DOHH2 (cell line): ENCODE data around the gene F2RL3.

Experiments used
- H3F3A ChIP-seq: fragments of 200-600 bp; sonication (generic), shearing (Covaris generic); 2 replicates; pipeline ENCODE4 v1.6.0; 2016; ENCODE audit warnings: antibody characterized with exemption, mild to moderate bottlenecking; ENCODE audit not compliant: control insufficient read depth, insufficient read depth
- H3K27ac ChIP-seq: fragments of 200-600 bp; sonication (generic); 2 replicates; pipeline ENCODE4 v1.5.1; 2014; ENCODE audit warnings: low read depth, mild to moderate bottlenecking, low read length, moderate library complexity
- H3K27me3 ChIP-seq: fragments of 200-600 bp; sonication (generic); 2 replicates; pipeline ENCODE4 v1.6.1; 2014; ENCODE audit warnings: mild to moderate bottlenecking, low read length, mixed read lengths; ENCODE audit not compliant: control insufficient read depth
- H3K36me3 ChIP-seq: fragments of 200-600 bp; sonication (generic); 2 replicates; pipeline ENCODE4 v1.6.1; 2014; ENCODE audit warnings: mild to moderate bottlenecking, low read length, moderate library complexity, mixed read lengths; ENCODE audit not compliant: control insufficient read depth
- H3K4me1 ChIP-seq: fragments of 200-600 bp; sonication (generic); 2 replicates; pipeline ENCODE4 v1.6.1; 2014; ENCODE audit warnings: mild to moderate bottlenecking, low read length, mixed read lengths; ENCODE audit not compliant: control insufficient read depth
- H3K4me2 ChIP-seq: fragments of 200-600 bp; sonication (generic); 2 replicates; pipeline ENCODE4 v1.6.0; 2014; ENCODE audit warnings: mild to moderate bottlenecking, low read length, moderate library complexity
- H3K4me3 ChIP-seq: fragments of 200-600 bp; sonication (generic); 2 replicates; pipeline ENCODE4 v1.5.1; 2014; ENCODE audit warnings: mild to moderate bottlenecking, low read length, mixed read lengths
- H3K79me2 ChIP-seq: fragments of 200-600 bp; sonication (generic); 2 replicates; pipeline ENCODE4 v1.6.1; 2014; ENCODE audit warnings: mild to moderate bottlenecking, low read length, mixed read lengths; ENCODE audit not compliant: control insufficient read depth
- H3K9me2 ChIP-seq: fragments of 200-600 bp; sonication (generic); replicated peaks from 2 replicates; pipeline ENCODE4 v1.6.1; 2014; ENCODE audit warnings: mild to moderate bottlenecking, low read length, mixed read lengths; ENCODE audit not compliant: control insufficient read depth
- H3K9me3 ChIP-seq: fragments of 200-600 bp; sonication (generic); 2 replicates; pipeline ENCODE4 v1.6.1; 2014; ENCODE audit warnings: antibody characterized with exemption, low read length, mixed read lengths; ENCODE audit not compliant: control insufficient read depth, insufficient read depth
- H4K20me1 ChIP-seq: fragments of 200-600 bp; sonication (generic); 2 replicates; pipeline ENCODE4 v1.6.0; 2014; ENCODE audit warnings: low read depth, mild to moderate bottlenecking, antibody characterized with exemption, low read length, moderate library complexity; ENCODE audit not compliant: control insufficient read depth, insufficient read depth
- EZH2phosphoT487 ChIP-seq: fragments of 200-600 bp; sonication (generic); IDR thresholded peaks from 2 replicates; pipeline ENCODE4 v1.6.1; 2017; ENCODE audit warnings: borderline replicate concordance, mild to moderate bottlenecking, antibody characterized with exemption, low read length, moderate library complexity, mixed read lengths
- TF ChIP-seq, protein P1 (sequence below): fragments of 200-600 bp; sonication (generic); IDR thresholded peaks from one replicate; pipeline ENCODE4 v1.5.1; 2014; ENCODE audit warnings: antibody characterized with exemption, mild to moderate bottlenecking, low read depth, low read length; ENCODE audit not compliant: poor library complexity, severe bottlenecking

The F2RL3 gene

DNA sequence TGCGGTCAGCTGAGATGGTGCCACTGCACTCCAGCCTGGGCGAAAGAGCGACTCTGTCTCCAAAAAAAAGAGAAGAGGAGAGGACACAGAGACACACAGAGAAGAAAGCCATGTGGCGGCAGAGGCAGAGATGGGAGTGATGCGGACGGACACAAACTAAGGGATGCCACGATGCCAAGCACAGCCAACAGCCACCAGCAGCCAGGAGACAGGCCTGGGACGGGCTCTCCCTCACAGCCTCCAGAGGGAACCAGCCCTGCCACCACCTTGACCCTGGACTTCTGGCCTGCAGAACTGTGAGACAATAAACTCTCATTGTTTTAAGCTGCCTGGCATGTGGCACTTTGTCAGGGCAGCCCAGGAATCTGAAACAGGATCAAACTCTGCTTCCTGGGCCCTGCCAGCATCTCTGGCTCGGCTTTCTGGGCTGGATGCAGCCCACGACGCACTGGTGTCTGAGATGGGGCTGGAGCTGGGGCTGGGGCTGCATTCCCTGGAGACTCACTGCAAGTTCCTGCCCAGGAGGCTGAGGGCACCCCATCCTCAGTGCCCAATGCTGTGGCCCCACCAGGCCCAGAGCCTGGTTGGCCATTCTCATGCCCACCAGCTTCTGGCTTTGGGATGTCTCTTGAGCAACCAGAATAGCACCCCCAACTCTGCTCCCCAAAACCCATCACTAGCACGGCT is 3.0 kb downstream of the F2RL3 start:
- no peak for TF ChIP-seq EZH2phosphoT487
- TF ChIP-seq, protein P1, sequence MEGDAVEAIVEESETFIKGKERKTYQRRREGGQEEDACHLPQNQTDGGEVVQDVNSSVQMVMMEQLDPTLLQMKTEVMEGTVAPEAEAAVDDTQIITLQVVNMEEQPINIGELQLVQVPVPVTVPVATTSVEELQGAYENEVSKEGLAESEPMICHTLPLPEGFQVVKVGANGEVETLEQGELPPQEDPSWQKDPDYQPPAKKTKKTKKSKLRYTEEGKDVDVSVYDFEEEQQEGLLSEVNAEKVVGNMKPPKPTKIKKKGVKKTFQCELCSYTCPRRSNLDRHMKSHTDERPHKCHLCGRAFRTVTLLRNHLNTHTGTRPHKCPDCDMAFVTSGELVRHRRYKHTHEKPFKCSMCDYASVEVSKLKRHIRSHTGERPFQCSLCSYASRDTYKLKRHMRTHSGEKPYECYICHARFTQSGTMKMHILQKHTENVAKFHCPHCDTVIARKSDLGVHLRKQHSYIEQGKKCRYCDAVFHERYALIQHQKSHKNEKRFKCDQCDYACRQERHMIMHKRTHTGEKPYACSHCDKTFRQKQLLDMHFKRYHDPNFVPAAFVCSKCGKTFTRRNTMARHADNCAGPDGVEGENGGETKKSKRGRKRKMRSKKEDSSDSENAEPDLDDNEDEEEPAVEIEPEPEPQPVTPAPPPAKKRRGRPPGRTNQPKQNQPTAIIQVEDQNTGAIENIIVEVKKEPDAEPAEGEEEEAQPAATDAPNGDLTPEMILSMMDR: no peak
- Histone ChIP-seq H3K9me3 (no peaks in the 10 kb centered on the region), H3K4me2 (peak overlapping the region; percentile 85), H3K4me1 (peaks cover 98% of the 10 kb centered on the region), H3K27me3 (no peaks in the 10 kb centered on the region), H4K20me1 (no peaks in the 10 kb centered on the region), H3K27ac (peak overlapping the region; percentile 97), H3K36me3 (peaks cover 41% of the 10 kb centered on the region), H3K79me2 (peaks cover 39% of the 10 kb centered on the region), H3K4me3 (peak overlapping the region; percentile 94), H3K9me2 (no peaks in the 10 kb centered on the region), H3F3A (peaks cover 42% of the 10 kb centered on the region)

DNA sequence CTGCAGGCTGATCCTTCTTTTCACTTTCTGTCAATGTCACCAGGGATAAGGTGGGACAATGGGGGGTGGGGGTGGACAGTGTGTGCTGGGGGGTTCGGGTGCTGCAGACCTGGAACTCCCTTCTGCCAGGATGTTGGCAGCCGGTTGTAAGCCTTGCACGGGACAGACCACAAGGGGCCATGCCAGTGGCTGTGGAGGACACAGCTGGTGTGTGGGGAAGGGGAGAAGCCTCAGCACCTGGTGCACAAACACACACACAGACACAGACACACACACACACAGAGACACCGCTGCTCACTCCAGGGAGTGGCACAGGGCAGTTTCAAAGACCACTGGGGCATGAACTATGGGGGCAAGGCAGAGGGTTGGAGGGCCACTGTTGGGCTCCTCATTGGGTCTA is 3.6 kb downstream of the F2RL3 start:
- H3K27ac ChIP-seq: peak overlapping the region; percentile 97
- H3K4me1 ChIP-seq: peaks cover 94% of the 10 kb centered on the region

DNA sequence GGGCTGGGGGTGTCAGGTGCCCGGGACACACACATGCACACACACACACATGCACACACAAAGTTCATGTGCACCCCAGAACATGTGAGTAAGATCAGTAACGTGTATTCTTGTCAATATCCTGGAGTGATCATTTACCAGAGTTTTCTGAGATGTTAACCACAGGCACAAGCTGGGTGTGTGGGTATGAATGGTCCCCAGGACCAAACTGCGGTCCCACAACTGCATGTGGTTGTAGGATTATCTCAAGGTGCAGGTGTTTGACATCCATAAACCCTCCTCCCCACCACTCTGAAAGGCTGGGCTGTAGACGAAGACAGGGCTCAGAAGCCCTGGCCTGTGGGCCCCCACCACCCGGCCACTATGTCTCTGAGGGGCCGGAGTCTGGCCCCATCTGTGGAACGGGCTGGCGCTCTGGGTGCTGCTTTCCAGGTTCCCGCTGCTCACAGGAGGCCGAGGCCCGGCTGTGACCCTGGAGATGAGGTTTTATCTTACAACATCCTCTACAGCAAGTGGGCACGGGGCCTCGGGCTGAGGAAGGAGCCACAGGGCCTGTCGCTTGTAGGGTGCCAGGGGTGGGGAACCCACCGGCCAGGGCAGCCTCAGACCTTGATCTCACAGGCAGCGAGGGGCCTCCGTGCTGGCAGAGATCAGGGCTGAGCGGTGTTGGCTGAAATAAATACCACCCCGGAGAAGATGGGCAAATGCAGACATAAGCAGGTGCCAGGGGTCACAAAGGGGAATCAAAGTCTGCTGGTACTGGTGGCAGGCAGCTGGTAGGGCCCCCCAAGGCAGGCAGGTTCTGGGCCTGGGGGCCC is 4.3 kb downstream of the F2RL3 start:
- peak overlapping the region; percentile 94 for H3K4me3 ChIP-seq
- H3K79me2 ChIP-seq: peaks cover 39% of the 10 kb centered on the region
- no peaks in the 10 kb centered on the region for H3K9me2 ChIP-seq
- peaks cover 94% of the 10 kb centered on the region for H3K4me1 ChIP-seq
- no peaks in the 10 kb centered on the region for H3K27me3 ChIP-seq
- no peaks in the 10 kb centered on the region for H4K20me1 ChIP-seq
- TF ChIP-seq EZH2phosphoT487: no peak
- TF ChIP-seq, protein P1: no peak
- H3F3A ChIP-seq: peaks cover 37% of the 10 kb centered on the region
- H3K4me2 ChIP-seq: peak overlapping the region; percentile 85
- H3K27ac ChIP-seq: peak overlapping the region; percentile 97
- no peaks in the 10 kb centered on the region for H3K9me3 ChIP-seq
- peaks cover 41% of the 10 kb centered on the region for H3K36me3 ChIP-seq

More for the DNA sequence above, 3.6 kb downstream of the F2RL3 start:
- H3F3A ChIP-seq: peaks cover 42% of the 10 kb centered on the region
- H3K79me2 ChIP-seq: peaks cover 39% of the 10 kb centered on the region
- H3K36me3 ChIP-seq: peaks cover 41% of the 10 kb centered on the region
- no peaks in the 10 kb centered on the region for H4K20me1 ChIP-seq
- peak overlapping the region; percentile 94 for H3K4me3 ChIP-seq
- no peaks in the 10 kb centered on the region for H3K9me3 ChIP-seq
- H3K9me2 ChIP-seq: no peaks in the 10 kb centered on the region
- H3K27me3 ChIP-seq: no peaks in the 10 kb centered on the region
- H3K4me2 ChIP-seq: peak overlapping the region; percentile 85
- TF ChIP-seq, protein P1: peak; percentile 8
- no peak for TF ChIP-seq EZH2phosphoT487
